Type B pancreatic cell (in vitro differentiated cells): Measurements from ENCODE around the gene KIF16B. TPM values are rescaled to one million over a fixed set of nuclear protein-coding genes. Genes with fewer than 3 reads are reported as not detected.

Source experiments
- DNase-seq: peaks from one replicate; pipeline ENCODE4 v3.0.0; 2021; ENCODE audit warnings: mixed read lengths; ENCODE audit not compliant: unreplicated experiment; ENCODE audit errors: extremely low spot score
- H3K27ac Mint-ChIP-seq: 2 replicates; pipeline ENCODE4 v1.8.0; 2021; ENCODE audit warnings: mild to moderate bottlenecking, mixed read lengths
- H3K27me3 Mint-ChIP-seq: 2 replicates; pipeline ENCODE4 v1.8.0; 2021; ENCODE audit warnings: mixed read lengths
- H3K36me3 Mint-ChIP-seq: 2 replicates; pipeline ENCODE4 v1.8.0; 2021; ENCODE audit warnings: mixed read lengths
- H3K4me1 Mint-ChIP-seq: one replicate; pipeline ENCODE4 v1.8.0; 2021; ENCODE audit warnings: mixed read lengths; ENCODE audit not compliant: unreplicated experiment
- H3K4me3 Mint-ChIP-seq: 2 replicates; pipeline ENCODE4 v1.8.0; 2021; ENCODE audit warnings: mild to moderate bottlenecking, mixed read lengths
- H3K9me3 Mint-ChIP-seq: 2 replicates; pipeline ENCODE4 v1.8.0; 2021; ENCODE audit warnings: mixed read lengths
- total RNA-seq: library from RNA; stranded (reverse); gene quantifications from 2 replicates; pipeline ENCODE4 v1.2.1, GENCODE V29; 2021; ENCODE audit warnings: low replicate concordance
- TF ChIP-seq, protein P1 (sequence below): fragments of 200-600 bp; sonication (generic); conservative IDR thresholded peaks from 2 replicates; pipeline ENCODE4 v1.5.0; 2021; ENCODE audit warnings: antibody characterized with exemption, mild to moderate bottlenecking

The KIF16B gene
- total RNA-seq, 1 donor from 2014 or later = 10.3 TPM

- Mint-ChIP-seq H3K27me3 (no peaks in the 10 kb centered on the region), H3K36me3 (peaks cover 4% of the 10 kb centered on the region), H3K9me3 (peaks cover 6% of the 10 kb centered on the region), H3K27ac (no peak overlapping the region), H3K4me3 (no peak overlapping the region), H3K4me1 (no peaks in the 10 kb centered on the region)
- no peak for DNase-seq
- TF ChIP-seq, protein P1, sequence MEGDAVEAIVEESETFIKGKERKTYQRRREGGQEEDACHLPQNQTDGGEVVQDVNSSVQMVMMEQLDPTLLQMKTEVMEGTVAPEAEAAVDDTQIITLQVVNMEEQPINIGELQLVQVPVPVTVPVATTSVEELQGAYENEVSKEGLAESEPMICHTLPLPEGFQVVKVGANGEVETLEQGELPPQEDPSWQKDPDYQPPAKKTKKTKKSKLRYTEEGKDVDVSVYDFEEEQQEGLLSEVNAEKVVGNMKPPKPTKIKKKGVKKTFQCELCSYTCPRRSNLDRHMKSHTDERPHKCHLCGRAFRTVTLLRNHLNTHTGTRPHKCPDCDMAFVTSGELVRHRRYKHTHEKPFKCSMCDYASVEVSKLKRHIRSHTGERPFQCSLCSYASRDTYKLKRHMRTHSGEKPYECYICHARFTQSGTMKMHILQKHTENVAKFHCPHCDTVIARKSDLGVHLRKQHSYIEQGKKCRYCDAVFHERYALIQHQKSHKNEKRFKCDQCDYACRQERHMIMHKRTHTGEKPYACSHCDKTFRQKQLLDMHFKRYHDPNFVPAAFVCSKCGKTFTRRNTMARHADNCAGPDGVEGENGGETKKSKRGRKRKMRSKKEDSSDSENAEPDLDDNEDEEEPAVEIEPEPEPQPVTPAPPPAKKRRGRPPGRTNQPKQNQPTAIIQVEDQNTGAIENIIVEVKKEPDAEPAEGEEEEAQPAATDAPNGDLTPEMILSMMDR = no peak
Measured at GRCh38 chr20:16535277-16535676, 38.0 kb downstream of the KIF16B start.

GRCh38 chr20:16533502-16533901, 39.7 kb downstream of the KIF16B start:
- Mint-ChIP-seq H3K4me1 (no peaks in the 10 kb centered on the region), H3K9me3 (peaks cover 6% of the 10 kb centered on the region), H3K27me3 (no peaks in the 10 kb centered on the region), H3K36me3 (peaks cover 4% of the 10 kb centered on the region), H3K27ac (no peak overlapping the region), H3K4me3 (no peak overlapping the region)
- DNase-seq = no peak
- TF ChIP-seq, protein P1 = no peak

DNA sequence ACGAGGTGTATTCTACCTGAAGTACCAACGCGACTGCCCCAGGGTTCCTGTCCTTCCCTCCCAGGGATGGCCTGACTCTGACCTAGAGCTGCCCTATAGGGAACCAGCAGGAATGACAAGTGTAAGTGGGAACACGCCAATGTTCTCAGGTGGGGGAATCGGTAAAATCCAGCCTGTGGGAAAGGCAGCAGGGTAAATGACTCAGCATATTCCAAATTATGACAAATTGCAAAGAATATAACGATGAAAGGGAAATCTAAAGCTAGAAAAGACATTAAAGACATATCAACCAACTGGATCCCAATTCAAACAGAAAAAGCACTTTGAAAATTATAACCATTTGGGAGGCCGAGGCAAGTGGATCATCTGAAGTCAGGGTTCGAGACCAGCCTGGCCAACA, 41.8 kb downstream of the KIF16B start:
- TF ChIP-seq, protein P1 = no peak
- DNase-seq = no peak
- no peak overlapping the region for H3K27ac Mint-ChIP-seq

DNA sequence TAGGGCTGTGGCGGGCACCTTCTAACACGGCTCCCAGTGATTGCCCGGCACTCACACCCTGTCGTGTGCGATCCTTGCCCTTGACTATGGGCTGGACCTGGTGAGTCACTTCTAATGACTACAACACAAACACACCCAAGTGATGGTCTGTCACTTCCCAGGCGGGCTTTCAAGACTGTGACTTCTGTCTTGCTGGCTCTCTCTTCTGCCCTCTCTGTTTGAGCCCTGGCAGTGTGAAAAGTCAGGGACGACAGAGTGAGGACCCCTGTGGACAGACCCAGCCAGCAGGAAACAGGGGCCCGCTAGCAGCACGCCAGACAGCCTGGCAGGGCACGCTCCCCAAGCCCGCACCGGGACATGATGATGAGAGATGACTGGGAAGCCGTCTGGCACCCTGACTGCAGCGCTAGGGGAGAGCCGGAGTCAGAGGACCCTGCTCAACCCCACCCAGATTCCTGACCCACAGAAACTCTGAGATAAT, 43.0 kb downstream of the KIF16B start:
- no peak for DNase-seq
- Mint-ChIP-seq H3K9me3 (no peaks in the 10 kb centered on the region), H3K36me3 (peaks cover 14% of the 10 kb centered on the region), H3K4me3 (no peak overlapping the region), H3K27ac (peak overlapping the region; percentile 78), H3K27me3 (no peaks in the 10 kb centered on the region), H3K4me1 (no peaks in the 10 kb centered on the region)
- TF ChIP-seq, protein P1 = no peak

More for the DNA sequence above, 41.8 kb downstream of the KIF16B start:
- Mint-ChIP-seq H3K27me3 (no peaks in the 10 kb centered on the region), H3K36me3 (peaks cover 6% of the 10 kb centered on the region), H3K4me1 (no peaks in the 10 kb centered on the region), H3K4me3 (no peak overlapping the region), H3K9me3 (no peaks in the 10 kb centered on the region)

DNA sequence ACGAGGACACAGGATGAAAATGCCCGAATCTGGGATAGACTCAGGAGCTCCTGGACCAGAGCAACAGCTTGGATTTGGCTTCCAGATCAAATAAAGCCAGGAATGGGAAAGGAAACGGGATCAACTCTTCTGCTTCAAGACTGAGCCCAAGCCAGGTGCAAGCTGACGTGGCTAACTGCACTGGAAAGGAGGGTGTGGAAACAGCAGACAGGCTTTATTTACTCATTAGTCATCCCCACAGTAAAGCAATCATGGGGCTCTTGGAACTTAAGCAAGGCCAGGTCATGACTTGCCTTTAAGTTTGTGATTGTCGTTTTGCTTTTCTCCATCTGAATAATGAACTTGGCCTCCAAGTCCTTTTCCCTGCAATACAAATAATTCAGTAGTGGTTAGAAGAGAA, 45.2 kb downstream of the KIF16B start:
- no peaks in the 10 kb centered on the region for H3K9me3 Mint-ChIP-seq
- TF ChIP-seq, protein P1 = no peak
- DNase-seq = no peak
- no peaks in the 10 kb centered on the region for H3K4me1 Mint-ChIP-seq
- H3K27ac Mint-ChIP-seq = peak overlapping the region; percentile 62
- H3K36me3 Mint-ChIP-seq = peaks cover 16% of the 10 kb centered on the region
- H3K4me3 Mint-ChIP-seq = no peak overlapping the region
- no peaks in the 10 kb centered on the region for H3K27me3 Mint-ChIP-seq

DNA sequence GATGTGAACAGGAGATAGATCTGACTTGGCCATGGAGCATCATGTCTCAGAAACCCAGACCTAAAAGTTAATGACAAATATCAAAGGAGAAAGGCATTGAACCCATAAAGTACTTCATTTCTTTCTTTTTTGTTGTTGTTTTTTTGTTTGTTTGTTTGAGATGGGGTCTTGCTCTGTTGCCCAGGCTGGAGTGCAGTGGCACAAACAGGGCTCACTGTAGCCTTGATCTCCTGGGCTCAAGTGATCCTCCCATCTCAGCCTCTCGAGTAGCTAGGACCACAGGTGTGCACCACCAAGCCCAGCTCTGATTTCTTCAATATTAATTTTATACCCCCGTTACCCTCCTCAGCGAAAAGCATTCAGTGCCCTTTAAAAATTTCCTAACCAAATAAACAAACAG, 45.8 kb downstream of the KIF16B start:
- H3K4me3 Mint-ChIP-seq = no peak overlapping the region
- H3K27ac Mint-ChIP-seq = no peak overlapping the region
- no peak for DNase-seq
- H3K9me3 Mint-ChIP-seq = no peaks in the 10 kb centered on the region
- TF ChIP-seq, protein P1 = no peak
- H3K4me1 Mint-ChIP-seq = no peaks in the 10 kb centered on the region
- no peaks in the 10 kb centered on the region for H3K27me3 Mint-ChIP-seq
- H3K36me3 Mint-ChIP-seq = peaks cover 18% of the 10 kb centered on the region
